ENCODE results near the gene FOXA2.

DNA sequence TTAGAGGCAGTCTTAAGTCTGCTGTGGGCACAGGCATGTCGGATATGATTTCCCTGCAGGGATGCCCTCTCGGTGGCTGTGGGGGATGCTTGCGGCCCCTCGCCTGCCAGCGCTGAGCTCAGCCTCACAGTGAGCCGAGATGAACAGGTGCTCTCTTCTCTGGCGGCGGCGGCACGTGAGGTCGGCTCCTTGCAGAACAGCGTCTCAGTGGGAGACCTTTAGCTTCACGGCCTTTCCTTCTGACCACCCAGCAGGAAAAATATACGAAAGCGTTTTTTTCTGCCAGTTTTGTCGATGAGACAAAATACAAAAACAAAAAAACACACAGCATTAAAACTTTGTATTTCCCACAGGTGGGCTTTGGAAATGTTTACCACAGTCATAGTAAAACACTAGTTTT lies 23.6 kb downstream of the FOXA2 start:
- TF ChIP-seq POLR2A (IDR thresholded peaks at IDR 0.05), result no peak
- no peak for TF ChIP-seq CTCF (IDR thresholded peaks at IDR 0.05)
